ENCODE results near the gene ZGPAT.

- no peak for TF ChIP-seq CTCF (IDR thresholded peaks at IDR 0.05; ENCODE audit: low read depth, low read length, poor library complexity, severe bottlenecking)
- TF ChIP-seq EZH2phosphoT487 (IDR thresholded peaks at IDR 0.05; ENCODE audit: borderline replicate concordance, low read length): no peak
These were observed 21.1 kb upstream of the ZGPAT start for GRCh38 chr20:63686492-63687321.

Data from DOHH2 (cell line).